HFF-Myc (cell line): ENCODE data around the gene HMGXB3.

ENCODE experiments used
- DNase-seq: peaks from one replicate; pipeline ENCODE4 v3.0.0-alpha.2; 2011; ENCODE audit warnings: low read depth; ENCODE audit errors: extremely low read depth
- H3K4me3 ChIP-seq: replicated peaks from 2 replicates; pipeline ENCODE4 v1.5.1; 2011; ENCODE audit warnings: low read depth, mild to moderate bottlenecking, control low read depth, low read length
- CTCF ChIP-seq: IDR thresholded peaks from 2 replicates; pipeline ENCODE4 v1.5.1; 2012; ENCODE audit warnings: mild to moderate bottlenecking, low read depth, low read length, control low read depth; ENCODE audit errors: missing control alignments

Gene HMGXB3

GRCh38 chr5:149988126-149988525, 12.4 kb upstream of the HMGXB3 start:
- no peak for DNase-seq
- no peak overlapping the region for H3K4me3 ChIP-seq
- TF ChIP-seq CTCF, result no peak

- peak; percentile 44 for DNase-seq
- no peak overlapping the region for H3K4me3 ChIP-seq
- peak; percentile 90 for TF ChIP-seq CTCF
These were observed 9.8 kb upstream of the HMGXB3 start for GRCh38 chr5:149990518-149991376.

- no peak overlapping the region for H3K4me3 ChIP-seq
- TF ChIP-seq CTCF, result no peak
These were observed 7.1 kb upstream of the HMGXB3 start for GRCh38 chr5:149993471-149993870.

GRCh38 chr5:149995385-149996204, 4.9 kb upstream of the HMGXB3 start:
- DNase-seq, result no peak
- no peak for TF ChIP-seq CTCF
- H3K4me3 ChIP-seq, result no peak overlapping the region

More at GRCh38 chr5:149993471-149993870, 7.1 kb upstream of the HMGXB3 start:
- DNase-seq, result no peak

- no peak for TF ChIP-seq CTCF
- no peak overlapping the region for H3K4me3 ChIP-seq
- no peak for DNase-seq
These were observed 4.2 kb upstream of the HMGXB3 start for GRCh38 chr5:149996205-149996890.

GRCh38 chr5:149998281-149998680, 2.3 kb upstream of the HMGXB3 start:
- no peak for DNase-seq
- no peak overlapping the region for H3K4me3 ChIP-seq
- no peak for TF ChIP-seq CTCF
